ENCODE data around the gene ZFAND3.

DNA sequence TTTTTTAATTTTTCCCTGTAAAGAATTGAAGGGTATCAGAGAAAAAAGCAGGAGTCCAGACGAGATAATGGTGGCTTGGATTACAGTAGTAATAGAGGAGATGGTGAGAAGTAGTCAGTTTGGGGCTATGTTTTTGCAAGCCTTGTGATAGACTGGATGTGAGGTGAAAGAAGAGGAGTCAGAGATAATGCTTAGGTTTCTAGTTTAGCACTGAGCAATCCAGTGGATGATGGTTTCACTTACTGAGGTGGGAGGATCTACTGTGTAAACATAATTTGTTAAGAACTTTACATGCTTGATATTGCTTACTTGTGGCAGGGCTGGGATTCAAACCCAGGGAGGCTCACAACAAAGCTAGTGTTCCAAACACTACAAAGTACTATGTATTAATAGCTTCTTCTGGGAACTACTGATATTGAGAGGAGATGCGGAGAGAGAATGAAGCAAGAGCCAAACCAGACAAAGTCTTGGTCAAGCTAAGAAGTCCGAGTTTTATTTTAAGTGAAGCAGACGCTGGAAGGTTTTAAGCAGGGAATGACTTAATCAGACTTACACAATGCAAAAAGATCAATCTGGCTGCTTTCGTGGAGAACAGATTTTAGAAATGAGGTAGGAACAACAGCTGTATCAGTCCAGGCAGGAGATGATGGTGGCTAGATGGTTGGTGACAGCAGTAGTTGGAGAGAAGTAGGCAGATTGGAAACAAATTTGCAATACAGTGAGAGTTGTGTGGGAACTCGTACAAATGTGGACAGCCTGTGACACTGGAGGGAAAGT lies 58.0 kb downstream of the ZFAND3 start:
- no peak for TF ChIP-seq POLR2A (IDR thresholded peaks at IDR 0.05)
- TF ChIP-seq, protein P1, sequence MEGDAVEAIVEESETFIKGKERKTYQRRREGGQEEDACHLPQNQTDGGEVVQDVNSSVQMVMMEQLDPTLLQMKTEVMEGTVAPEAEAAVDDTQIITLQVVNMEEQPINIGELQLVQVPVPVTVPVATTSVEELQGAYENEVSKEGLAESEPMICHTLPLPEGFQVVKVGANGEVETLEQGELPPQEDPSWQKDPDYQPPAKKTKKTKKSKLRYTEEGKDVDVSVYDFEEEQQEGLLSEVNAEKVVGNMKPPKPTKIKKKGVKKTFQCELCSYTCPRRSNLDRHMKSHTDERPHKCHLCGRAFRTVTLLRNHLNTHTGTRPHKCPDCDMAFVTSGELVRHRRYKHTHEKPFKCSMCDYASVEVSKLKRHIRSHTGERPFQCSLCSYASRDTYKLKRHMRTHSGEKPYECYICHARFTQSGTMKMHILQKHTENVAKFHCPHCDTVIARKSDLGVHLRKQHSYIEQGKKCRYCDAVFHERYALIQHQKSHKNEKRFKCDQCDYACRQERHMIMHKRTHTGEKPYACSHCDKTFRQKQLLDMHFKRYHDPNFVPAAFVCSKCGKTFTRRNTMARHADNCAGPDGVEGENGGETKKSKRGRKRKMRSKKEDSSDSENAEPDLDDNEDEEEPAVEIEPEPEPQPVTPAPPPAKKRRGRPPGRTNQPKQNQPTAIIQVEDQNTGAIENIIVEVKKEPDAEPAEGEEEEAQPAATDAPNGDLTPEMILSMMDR (IDR thresholded peaks at IDR 0.05 in 8 of 11, conservative IDR thresholded peaks at IDR 0.05 in 3 of 11) = no peak
- no peak for TF ChIP-seq POLR2AphosphoS5 (IDR thresholded peaks at IDR 0.05)

All from spleen (tissue), 7 donors.